Measurements from ENCODE around the gene ZDHHC6.

- no peak for TF ChIP-seq POLR2A (IDR thresholded peaks at IDR 0.05)
- no peak for TF ChIP-seq CTCF (IDR thresholded peaks at IDR 0.05)
- no peak for TF ChIP-seq POLR2AphosphoS5 (IDR thresholded peaks at IDR 0.05; ENCODE audit: insufficient read depth in 1 of 2, low read depth in 1 of 2)
Measured at GRCh38 chr10:112383325-112383724, 63.4 kb downstream of the ZDHHC6 start.

Data from vagina (tissue), 2 donors.